Activated CD4-positive, alpha-beta T cell treated with anti-CD3 and anti-CD28 coated beads, Interleukin-2, amount 50 U/mL, for 24 hours (primary cell): ENCODE data around the gene SYNE2.
"Not testable (repeated sequence)": the region's sequence is repeated elsewhere in the genome, so short reads cannot be mapped to it uniquely, and the experiment has no call there.

ENCODE experiments used
- DNase-seq, 2 donors: peaks; one replicate each; pipeline ENCODE4 v3.0.0-alpha.2; 2020; ENCODE audit warnings: low read depth in 1 of 2, low spot score in 1 of 2

SYNE2 gene

DNA sequence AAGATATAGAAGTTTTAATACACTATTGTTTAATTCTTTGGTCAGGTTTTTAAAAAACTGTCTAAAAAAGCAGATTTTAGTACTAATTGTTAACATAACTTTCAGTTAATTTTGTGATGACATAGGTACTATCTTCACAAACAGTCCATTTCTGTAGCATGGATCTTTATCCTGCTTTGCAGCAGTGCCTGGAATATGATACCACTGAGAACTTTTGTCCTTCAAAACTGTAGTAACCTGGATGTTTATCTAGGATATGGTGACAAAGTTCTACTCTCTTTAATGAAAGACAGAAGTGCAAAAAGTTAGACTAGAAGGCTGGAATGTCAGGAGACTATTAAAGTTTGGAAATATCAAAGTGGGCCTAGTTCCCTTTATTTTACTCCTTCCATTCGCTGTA lies 159.9 kb downstream of the SYNE2 start:
- no peak for DNase-seq

DNA sequence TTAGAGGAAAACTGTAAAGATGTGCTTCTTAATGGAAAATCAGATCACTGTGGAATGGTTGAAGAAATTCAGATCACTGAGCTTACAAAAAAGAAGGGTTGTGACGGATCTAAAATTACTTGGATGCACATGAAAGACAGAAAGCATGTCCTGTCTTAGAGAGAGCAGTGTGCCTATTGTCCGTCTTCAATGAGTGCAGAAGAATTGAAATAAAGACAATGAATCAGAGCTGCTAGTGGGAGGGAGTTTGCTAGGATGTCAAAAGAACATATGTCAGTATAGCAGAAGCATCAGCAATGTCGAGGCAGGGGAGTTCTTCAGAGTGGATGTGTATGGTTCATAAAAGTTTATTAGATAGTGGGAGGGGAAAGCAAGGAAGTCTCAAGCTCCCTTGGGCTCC lies 172.7 kb downstream of the SYNE2 start:
- DNase-seq: no peak

DNA sequence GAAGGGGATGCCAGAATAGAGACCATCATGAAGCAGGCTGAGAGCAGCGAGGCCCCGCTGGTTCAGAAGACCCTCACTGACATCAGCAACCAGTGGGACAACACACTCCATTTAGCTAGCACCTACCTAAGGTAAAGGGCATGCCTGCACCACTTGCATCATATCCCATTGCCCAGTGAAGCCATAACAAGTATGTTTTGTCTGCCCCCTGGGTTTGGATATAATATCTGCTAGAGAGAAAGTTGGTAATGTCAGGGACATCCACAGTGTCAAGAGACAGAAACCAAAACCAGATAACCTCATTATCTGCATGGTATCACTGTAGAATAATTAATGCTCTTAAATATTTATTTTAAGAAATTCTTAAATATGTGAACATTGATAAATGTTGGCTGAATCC lies 173.8 kb downstream of the SYNE2 start:
- DNase-seq: no peak

DNA sequence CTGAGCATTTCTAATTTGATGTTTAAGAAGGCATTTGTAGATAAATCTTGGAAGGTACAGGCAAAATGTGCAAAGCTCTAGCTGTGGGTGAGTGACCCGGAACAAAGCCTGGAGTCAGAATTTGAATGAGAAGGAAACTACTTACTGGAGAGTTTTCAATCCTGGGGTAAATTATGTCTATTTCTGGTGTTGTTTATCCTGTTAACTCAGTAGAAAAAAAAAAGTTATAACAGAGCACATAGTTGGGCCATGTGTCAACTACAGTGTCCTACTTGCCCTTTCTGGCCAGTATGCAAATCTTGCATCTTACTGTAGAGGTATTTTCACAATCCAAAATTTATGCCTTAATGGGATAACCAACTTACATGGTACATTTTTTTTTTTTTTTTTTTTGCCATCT lies 182.3 kb downstream of the SYNE2 start:
- no peak for DNase-seq

DNA sequence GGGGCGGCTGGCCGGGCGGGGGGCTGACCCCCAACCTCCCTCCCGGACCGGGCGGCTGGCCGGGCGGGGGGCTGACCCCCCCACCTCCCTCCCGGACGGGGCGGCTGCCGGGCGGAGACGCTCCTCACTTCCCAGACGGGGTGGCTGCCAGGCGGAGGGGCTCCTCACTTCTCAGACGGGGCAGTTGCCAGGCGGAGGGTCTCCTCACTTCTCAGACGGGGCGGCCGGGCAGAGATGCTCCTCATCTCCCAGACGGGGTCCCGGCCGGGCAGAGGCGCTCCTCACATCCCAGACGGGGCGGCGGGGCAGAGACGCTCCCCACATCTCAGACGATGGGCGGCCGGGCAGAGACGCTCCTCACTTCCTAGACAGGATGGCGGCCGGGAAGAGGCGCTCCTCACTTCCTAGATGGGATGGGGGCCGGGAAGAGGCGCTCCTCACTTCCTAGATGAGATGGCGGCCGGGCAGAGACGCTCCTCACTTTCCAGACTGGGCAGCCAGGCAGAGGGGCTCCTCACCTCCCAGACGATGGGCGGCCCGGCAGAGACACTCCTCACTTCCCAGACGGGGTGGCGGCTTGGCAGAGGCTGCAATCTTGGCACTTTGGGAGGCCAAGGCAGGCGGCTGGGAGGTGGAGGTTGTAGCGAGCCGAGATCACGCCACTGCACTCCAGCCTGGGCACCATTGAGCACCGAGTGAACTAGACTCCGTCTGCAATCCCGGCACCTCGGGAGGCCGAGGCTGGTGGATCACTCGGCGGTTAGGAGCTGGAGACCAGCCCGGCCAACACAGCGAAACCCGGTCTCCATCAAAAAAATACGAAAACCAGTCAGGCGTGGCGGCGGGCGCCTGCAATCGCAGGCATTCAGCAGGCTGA lies 185.3 kb downstream of the SYNE2 start:
- not testable (repeated sequence) for DNase-seq

DNA sequence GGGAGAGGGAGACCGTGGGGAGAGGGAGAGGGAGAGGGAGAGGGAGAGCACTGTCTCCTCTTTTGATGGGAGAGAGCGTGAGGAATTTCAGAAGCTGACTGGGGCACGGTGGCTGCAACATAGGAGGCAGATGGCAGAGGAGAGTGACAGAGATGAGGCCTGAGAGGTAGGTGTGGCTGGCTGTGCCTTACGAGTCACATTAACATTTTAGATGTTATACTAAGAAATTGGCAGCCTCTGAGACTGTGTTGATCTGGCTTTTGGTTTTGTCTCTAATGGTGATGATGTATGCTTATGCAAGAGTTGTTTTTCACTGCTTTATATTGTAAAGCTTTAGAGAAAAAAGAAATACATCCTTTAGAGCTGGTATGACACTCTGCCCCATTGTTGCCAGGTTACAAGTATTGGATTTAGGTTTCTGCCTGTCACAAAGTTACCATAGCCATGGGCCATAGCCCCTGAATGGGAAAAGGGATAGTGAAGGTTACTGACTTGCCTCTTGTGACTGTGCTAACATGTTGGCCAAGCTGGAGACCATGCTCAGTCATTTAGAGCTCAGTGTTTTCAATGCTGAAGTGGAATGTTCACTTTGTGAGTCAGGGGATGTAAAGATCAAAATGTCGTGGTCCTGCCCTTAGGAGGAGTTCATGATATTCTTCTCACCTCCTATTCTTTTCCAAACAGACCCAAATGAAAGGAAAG lies 186.2 kb downstream of the SYNE2 start:
- no peak for DNase-seq

DNA sequence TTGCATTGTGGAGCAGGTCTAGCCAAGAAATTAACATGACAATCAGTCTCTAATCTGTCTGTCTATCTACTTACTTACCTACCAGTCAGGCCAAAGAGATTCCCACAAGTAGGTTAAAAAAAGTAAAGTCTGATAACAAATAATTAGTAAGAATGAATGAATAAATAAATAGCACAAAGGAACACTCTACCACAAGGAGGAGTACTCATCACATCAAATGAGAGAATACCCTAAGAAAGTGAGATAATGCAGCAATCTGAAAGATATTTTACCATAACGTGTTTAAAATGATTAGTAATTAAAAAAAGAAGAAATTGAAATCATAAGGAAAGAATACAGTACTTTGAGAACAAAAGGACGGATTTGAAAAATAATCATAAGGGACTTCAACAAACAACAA lies 187.2 kb downstream of the SYNE2 start:
- no peak for DNase-seq

DNA sequence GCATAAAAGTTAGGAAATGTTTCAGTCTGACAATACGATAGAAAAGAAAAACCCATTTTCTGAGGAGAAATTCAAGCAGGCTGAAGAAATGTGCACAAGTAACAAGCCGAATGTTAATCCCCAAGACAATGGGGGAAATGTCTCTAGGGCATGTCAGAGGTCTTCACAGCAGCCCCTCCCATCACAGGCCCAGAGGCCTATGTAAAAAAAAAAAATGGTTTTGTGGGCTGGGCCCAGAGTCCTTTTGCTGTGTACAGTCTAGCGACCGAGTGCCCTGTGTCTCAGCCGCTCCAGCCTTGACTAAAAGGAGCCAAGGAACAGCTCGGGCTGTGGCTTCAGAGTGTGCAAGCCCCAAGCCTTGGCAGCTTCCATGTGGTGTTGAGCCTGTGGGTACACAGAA lies 190.5 kb downstream of the SYNE2 start:
- DNase-seq: not testable (repeated sequence)

DNA sequence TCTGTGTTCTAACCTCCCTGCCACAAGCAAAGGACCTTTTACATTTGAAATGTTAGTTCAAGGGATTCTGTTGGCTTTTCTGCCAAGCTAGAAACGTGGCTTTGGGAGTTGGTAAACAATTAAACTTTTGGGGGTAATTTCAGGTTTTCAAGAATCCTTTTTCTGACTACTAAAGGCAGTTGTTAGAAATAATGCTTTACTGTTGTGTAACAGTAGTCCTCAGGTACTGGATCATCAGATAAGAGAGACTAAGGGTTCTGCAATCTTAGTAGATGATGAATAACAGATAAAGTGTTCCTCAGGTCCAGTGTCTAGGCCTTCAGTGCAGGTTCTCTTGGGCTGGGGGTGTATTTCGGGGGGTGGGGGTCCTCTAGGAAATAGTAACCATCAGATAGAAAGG lies 192.3 kb downstream of the SYNE2 start:
- DNase-seq: no peak

DNA sequence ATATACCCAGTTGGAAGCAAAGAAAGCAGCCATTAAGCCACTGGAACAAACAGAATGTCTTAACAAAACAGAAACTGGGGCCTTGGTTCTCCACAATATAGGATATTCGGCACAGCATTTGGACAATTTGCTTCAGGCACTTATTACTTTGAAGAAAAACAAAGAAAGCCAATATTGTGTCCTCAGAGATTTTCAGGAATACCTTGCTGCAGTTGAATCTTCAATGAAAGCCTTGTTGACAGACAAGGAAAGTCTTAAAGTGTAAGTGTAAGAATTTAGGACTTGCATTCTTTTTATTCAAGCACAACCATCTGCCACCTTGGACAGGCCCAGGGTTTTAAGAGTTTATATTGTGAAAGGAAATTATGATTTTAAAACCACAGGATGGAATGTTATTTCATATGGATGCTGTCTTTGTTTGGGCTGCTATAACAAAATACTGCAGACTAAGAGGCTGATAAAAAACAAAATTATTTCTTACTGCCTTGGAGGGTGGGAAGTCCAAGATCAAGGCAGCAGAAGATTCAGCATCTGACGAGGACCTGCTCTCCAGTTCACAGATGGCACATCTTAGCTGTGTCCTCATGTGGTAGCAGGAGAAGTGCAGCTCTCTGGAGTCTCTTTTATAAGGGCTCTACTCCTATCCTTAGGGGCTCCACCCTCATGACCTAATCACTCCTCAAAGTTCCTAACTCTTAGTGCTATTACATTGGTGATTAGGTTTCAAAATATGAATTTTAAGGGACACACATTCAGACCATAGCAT lies 197.0 kb downstream of the SYNE2 start:
- DNase-seq: no peak

DNA sequence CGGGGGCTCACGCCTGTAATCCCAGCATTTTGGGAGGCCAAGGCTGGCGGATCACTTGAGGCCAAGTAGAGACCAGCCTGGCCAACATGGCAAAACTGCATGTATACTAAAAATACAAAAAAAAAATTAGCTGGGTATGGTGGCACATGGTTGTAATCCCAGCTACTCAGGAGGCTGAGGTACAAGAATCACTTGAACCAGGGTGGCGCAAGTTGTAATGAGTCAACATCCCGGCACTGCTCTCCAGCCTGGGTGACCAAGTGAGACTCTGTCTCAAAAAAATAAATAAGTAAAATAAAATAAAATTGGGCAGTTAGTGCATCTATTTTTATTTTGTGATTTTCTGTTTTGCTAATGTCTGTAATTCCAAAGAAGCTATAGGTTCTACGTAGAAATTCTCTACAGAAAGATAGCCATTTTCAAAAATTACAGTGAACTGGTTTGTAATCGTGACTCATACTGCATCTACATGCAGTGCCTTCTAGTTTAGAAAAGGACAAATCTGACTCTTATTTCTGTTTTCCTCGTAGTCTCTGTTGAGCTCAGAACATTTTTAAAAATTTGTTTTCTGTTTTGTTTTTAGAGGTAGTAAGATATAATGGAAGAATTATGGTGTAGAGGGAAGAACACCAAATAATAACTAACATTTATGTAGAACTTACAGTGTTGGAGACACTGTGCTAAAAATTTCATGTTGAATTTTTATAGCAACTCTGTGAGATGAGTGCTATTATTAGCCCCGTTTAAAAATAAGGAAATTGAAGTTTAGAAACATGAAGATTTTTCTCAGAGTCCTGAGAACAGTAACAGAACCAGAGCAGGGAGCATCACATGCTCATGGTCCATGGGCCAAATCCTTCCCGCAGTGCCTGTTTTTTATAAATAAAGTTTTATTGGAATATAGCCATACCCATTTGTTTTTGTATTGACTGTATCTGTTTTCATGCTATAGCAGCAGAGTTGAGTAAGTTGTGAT lies 201.2 kb downstream of the SYNE2 start:
- DNase-seq: no peak

DNA sequence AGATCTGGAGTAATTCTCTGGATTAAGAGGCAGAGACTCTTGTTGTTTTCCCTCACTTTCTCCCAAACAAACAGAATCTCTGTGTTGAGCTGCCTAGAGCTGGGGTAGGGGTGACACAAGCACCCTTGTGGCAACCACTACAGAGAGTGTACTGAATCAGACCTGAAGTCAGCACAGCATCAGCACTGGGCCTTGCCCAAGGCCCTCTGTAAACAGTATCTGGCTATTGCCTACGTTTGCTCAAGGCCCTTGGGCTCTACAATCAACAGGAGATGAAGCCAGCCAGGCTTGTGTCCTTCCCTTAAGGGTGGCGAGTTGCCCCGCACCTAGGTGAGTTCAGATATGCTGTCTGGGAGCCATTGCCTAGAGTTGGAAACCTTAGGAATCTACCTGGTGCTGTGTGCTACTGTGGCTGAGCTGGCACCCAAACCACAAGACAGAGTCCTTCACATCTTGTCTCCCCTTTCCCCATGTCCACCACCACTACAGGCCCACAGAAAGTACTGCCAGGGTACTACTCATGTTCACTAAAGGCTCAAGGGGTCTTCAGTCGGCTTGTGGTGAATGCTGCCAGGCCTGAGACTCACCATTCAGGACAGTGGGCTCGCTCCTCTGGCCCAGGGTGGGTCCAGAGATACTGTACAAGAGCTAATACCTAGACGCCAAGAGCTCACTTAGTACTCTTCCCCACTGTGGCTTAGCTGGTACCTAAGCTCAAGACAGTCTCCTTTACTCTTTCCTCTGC lies 206.8 kb downstream of the SYNE2 start:
- DNase-seq: no peak

DNA sequence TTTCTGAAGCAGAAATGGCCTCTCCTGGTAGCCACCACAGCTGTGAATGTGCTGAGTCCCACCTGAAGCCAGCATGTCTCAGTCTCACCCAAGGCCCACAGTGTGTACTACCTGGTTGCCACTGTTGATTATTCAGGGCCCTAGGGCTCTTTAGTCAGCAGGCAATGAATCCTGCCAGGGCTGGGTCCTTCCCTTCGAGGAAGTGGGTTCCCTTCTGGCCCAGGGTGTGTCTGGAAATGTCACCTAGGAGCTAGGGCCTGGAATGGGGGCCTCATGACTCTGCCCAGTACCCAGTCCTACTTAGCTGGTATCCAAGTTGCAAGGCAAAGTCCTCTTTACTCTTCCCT lies 207.4 kb downstream of the SYNE2 start:
- no peak for DNase-seq

DNA sequence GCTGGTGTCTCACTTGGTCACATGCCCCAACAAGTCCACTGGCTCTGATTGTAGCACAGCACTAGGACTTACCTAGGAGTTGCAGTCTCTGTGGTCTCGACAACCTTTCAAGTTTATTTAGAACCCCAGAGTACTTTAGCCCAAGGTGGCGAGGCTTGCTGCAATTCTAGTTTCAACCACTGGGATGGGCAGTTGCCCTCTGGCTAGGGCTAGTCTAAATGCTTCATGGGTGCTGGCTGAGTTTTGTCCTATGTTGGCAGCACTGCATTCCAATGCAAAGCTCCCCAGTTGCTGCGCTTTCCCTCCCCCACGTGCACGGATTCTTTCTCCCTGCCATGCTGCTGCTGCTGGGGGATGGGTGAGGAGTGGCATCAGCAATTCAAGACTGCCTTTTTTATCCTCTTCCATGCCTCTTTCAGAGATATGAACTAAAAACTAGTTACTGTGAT lies 207.9 kb downstream of the SYNE2 start:
- DNase-seq: no peak

DNA sequence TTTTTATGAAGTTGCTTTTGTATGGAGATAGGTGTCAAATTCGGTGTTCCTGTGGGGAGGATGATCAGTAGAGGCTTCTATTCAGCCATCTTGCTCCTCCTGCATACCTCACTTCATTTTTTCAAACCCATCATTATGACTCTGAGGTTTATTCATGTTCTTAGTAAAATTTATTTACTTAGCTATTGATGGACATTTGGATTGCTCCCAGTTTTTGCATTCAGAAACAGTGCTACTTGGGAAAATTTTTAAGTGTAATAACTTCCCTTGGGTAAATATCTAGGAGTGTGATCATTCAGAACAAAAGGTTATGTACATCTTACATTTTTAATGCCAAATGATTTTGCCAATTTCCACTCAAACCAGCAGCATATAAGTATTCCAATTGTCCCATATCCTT lies 208.3 kb downstream of the SYNE2 start:
- no peak for DNase-seq

DNA sequence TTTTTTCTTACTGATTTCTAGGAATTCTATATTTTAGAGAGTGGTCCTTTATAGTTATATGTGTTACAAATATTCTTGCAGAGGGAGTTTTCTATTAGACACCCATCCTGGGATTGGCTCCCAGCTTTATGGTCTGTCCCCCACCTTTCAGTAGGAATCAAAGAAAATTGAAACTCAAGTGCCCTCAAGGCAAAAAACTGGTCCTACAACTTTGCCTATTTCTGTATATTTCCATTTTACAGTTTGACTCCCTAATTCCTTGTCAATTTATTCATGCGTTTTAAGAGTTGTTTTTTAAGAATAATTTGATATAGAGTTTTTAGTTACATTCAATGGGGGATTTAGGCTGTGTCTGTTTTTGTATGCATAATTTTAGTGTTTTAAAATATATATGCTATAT lies 208.9 kb downstream of the SYNE2 start:
- no peak for DNase-seq

DNA sequence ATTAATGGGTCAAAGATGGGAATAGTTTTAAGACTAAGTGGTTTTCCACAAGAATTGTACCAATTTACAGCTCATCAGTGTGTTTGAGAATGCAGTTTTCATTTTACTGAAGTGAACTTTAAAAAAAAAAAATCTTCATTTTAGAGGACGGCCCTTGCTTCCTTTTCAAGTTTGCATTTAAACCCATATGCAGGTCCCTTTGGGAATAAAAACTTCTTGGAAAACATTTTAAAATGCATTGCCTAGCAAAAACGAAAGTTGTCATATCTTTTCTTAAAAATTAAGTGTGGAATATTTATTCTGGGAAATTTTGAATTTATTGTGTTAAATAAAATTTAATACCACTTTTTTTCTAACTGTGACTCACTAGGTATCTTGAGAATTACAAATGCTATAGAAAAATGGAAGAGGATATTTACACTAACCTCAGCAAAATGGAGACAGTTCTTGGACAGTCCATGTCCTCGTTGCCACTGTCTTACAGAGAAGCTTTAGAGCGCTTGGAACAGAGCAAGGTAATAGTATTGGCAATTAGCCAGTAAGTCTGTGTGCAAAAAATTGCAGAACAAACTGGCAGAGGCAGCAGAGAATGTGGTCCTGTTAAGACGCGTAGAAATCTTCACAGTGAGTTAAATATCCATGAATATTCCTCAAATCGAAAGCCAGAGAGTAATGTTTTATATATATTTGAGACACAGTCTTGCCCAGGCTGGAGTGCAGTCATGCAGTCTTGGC lies 209.7 kb downstream of the SYNE2 start:
- no peak for DNase-seq

DNA sequence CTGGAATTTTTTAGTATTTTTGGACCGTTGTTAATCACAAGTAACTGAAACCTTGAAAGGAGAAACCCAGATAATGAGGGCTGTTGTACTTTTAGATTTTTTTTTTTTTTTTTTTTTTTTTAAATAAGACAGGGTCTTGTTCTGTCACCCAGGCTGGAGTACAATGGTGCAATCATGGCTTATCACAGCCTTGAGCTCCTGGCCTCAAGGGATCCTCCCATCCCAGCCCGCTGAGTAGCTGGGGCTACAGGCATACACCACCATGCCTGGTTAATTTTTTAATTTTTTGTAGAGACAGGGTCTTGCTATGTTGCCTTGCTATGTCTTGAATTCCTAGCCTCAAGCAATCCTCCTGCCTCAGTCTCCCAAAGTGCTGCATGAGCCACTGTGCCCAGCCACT lies 211.6 kb downstream of the SYNE2 start:
- no peak for DNase-seq

DNA sequence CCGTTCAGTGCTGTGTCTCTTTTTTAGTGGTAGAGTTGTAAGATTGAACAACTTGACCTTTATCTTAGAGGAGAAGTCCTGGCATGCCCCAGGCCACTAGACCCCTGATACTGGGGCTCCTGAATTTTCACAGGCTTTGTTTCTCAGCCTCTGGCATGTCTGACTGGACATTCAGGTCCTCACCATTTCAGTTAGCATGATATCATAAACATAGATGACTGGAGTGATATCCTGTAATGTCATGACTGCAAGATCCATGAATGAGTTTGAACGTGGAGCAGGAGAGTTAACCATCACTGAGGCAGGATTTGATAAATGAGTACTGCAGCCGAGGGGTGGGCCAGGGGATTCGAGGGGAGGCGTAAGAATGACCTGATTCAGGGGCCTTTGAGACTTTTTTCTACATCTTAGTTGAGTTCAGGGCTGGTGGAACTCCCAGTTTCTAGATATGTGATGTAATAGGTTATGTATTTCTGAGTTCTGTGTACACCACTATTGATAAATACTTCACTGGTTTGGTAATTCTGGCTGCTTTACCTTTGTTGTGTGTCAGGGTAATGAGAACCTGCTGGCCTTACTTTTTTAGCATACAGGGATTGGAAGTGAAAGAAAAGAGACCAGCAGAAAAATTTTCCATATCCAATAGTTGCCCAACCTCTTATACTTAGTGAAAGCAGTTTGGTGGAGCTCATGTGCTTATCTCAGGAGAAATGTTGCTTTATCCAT lies 217.0 kb downstream of the SYNE2 start:
- no peak for DNase-seq
